Activated CD4-positive, alpha-beta T cell treated with anti-CD3 and anti-CD28 coated beads, Interleukin-2, amount 10 ng/mL, durations not matched to agents 24 days and 14 days (primary cell): ENCODE measurements around the gene KIF22. TPM values are rescaled to one million over a fixed set of nuclear protein-coding genes. Genes with fewer than 3 reads are reported as not detected.

Experiments
- DNase-seq: peaks from one replicate; pipeline ENCODE4 v3.0.0; 2022
- H3K27ac Mint-ChIP-seq: one replicate; pipeline ENCODE4 v1.8.0; 2022; ENCODE audit warnings: mild to moderate bottlenecking, mixed read lengths
- H3K27me3 Mint-ChIP-seq: one replicate; pipeline ENCODE4 v1.8.0; 2022; ENCODE audit warnings: mixed read lengths
- H3K36me3 Mint-ChIP-seq: one replicate; pipeline ENCODE4 v1.8.0; 2022; ENCODE audit warnings: low read depth, mild to moderate bottlenecking, mixed read lengths
- H3K4me1 Mint-ChIP-seq: one replicate; pipeline ENCODE4 v1.8.0; 2021; ENCODE audit warnings: mixed read lengths
- H3K4me3 Mint-ChIP-seq: one replicate; pipeline ENCODE4 v1.8.0; 2022; ENCODE audit warnings: mild to moderate bottlenecking, moderate library complexity, mixed read lengths
- H3K9me3 Mint-ChIP-seq: one replicate; pipeline ENCODE4 v1.8.0; 2021; ENCODE audit warnings: mixed read lengths
- intact Hi-C: fragments of 100-400 bp; cut with micrococcal nuclease; formaldehyde crosslinking; loops from one replicate; pipeline ENCODE4 v1.15.1; 2023
- total RNA-seq: library from RNA; stranded (reverse); gene quantifications from 2 replicates; pipeline ENCODE4 v1.2.3, GENCODE V29; 2022

KIF22 gene
- total RNA-seq, 1 donor from 2014 or later: 132 TPM

- no peaks in the 10 kb centered on the region for H3K27me3 Mint-ChIP-seq
These were observed 62.1 kb downstream of the KIF22 start for GRCh38 chr16:29852654-29853053.

GRCh38 chr16:29854520-29855100 is 64.1 kb downstream of the KIF22 start:
- Mint-ChIP-seq H3K9me3 (no peaks in the 10 kb centered on the region), H3K27ac (no peak overlapping the region), H3K4me1 (peaks cover 2% of the 10 kb centered on the region), H3K36me3 (peaks cover 22% of the 10 kb centered on the region), H3K27me3 (no peaks in the 10 kb centered on the region), H3K4me3 (no peak overlapping the region)
- DNase-seq: no peak
- intact Hi-C loops: no loop called here

More at GRCh38 chr16:29852654-29853053, 62.1 kb downstream of the KIF22 start:
- no peak for DNase-seq
- Mint-ChIP-seq H3K27ac (no peak overlapping the region), H3K9me3 (no peaks in the 10 kb centered on the region), H3K4me1 (peaks cover 2% of the 10 kb centered on the region), H3K36me3 (peaks cover 19% of the 10 kb centered on the region), H3K4me3 (no peak overlapping the region)
- intact Hi-C loops: no loop called here

Other genes starting within 250 kb of the KIF22 start
- gene SPN, start 127.5 kb upstream of the KIF22 start, total RNA-seq: 157 and 165 TPM in 2 replicates
- gene QPRT, start 111.6 kb upstream of the KIF22 start, total RNA-seq: 5.8 and 6.3 TPM in 2 replicates
- gene C16orf54, start 44.8 kb upstream of the KIF22 start, total RNA-seq: 17.0 and 17.8 TPM in 2 replicates
- gene ZG16, start 12.5 kb upstream of the KIF22 start, total RNA-seq: not detected in 2 replicates
- gene MAZ, start 15.8 kb downstream of the KIF22 start, total RNA-seq: 378 and 380 TPM in 2 replicates
- gene PRRT2, start 21.4 kb downstream of the KIF22 start, total RNA-seq: 1.6 and 1.7 TPM in 2 replicates
- gene PAGR1, start 25.4 kb downstream of the KIF22 start, total RNA-seq: 25.8 and 27.0 TPM in 2 replicates
- gene MVP, start 29.7 kb downstream of the KIF22 start, total RNA-seq: 116 and 122 TPM in 2 replicates
- gene CDIPT, start 72.5 kb downstream of the KIF22 start, total RNA-seq: 69.2 and 71.2 TPM in 2 replicates
- 0.26 and 0.61 TPM in 2 replicates for gene SEZ6L2, start 108.8 kb downstream of the KIF22 start, total RNA-seq
- 4.4 and 4.8 TPM in 2 replicates for gene ASPHD1, start 109.7 kb downstream of the KIF22 start, total RNA-seq
- 51.4 and 58.8 TPM in 2 replicates for gene KCTD13, start 135.5 kb downstream of the KIF22 start, total RNA-seq
- 41.7 and 43.8 TPM in 2 replicates for gene TMEM219, start 171.3 kb downstream of the KIF22 start, total RNA-seq
- 35.8 and 38.7 TPM in 2 replicates for gene TAOK2, start 183.1 kb downstream of the KIF22 start, total RNA-seq
- 45.9 and 47.7 TPM in 2 replicates for gene HIRIP3, start 204.9 kb downstream of the KIF22 start, total RNA-seq
- 129 and 133 TPM in 2 replicates for gene INO80E, start 205.5 kb downstream of the KIF22 start, total RNA-seq
- 2.7 and 3.2 TPM in 2 replicates for gene DOC2A, start 220.3 kb downstream of the KIF22 start, total RNA-seq
- gene C16orf92, start 232.4 kb downstream of the KIF22 start, total RNA-seq: not detected in 2 replicates
- 1.5 and 1.8 TPM in 2 replicates for gene TLCD3B, start 240.5 kb downstream of the KIF22 start, total RNA-seq